ENCODE results near the gene CDIP1.

DNA sequence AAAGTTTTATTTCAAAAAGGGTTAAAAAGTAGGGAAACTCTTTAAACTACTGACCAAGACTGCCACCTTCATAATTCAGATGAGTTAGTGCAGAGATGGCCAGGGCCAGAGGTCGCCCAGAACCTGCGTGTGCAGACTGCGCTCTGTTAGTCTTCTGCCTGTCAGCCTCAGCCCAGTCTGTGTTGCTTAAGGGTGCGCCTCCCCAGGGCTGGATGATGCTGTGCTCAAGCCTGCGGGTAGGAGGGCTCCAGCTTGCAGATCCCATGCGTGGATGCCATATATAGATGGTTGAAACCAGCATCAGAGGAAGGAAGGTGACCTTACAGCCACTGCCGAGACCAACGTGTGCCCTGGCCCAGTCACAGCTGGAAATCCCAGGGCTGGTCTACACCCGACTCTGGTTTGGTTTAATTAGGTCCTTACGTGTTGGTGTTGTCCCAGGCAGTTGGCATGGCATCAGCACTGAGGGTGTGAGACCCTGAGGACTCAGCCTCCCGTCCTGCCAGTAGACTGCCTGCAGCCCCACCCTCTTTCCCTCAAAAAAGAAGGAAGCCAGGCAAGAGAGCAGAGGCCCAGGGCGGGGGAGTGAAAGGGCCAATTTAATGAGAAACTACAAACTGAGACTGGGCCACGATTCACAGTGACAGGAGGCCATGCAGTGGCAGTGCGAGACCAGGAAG lies 27.7 kb downstream of the CDIP1 start:
- TF ChIP-seq, protein P1, sequence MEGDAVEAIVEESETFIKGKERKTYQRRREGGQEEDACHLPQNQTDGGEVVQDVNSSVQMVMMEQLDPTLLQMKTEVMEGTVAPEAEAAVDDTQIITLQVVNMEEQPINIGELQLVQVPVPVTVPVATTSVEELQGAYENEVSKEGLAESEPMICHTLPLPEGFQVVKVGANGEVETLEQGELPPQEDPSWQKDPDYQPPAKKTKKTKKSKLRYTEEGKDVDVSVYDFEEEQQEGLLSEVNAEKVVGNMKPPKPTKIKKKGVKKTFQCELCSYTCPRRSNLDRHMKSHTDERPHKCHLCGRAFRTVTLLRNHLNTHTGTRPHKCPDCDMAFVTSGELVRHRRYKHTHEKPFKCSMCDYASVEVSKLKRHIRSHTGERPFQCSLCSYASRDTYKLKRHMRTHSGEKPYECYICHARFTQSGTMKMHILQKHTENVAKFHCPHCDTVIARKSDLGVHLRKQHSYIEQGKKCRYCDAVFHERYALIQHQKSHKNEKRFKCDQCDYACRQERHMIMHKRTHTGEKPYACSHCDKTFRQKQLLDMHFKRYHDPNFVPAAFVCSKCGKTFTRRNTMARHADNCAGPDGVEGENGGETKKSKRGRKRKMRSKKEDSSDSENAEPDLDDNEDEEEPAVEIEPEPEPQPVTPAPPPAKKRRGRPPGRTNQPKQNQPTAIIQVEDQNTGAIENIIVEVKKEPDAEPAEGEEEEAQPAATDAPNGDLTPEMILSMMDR (IDR thresholded peaks at IDR 0.05) = no peak
- TF ChIP-seq EP300 (IDR thresholded peaks at IDR 0.05) = no peak

Measured in esophagus muscularis mucosa (tissue), 3 donors.